ENCODE data around the gene REELD1. TPM values are rescaled to one million over a fixed set of nuclear protein-coding genes. Genes with fewer than 3 reads are reported as not detected.

REELD1 gene
- total and polyA plus RNA-seq, 9 of the 15 experiments (the other 6 are each of a cell fraction or from before 2014, with no cell fraction given): not detected

DNA sequence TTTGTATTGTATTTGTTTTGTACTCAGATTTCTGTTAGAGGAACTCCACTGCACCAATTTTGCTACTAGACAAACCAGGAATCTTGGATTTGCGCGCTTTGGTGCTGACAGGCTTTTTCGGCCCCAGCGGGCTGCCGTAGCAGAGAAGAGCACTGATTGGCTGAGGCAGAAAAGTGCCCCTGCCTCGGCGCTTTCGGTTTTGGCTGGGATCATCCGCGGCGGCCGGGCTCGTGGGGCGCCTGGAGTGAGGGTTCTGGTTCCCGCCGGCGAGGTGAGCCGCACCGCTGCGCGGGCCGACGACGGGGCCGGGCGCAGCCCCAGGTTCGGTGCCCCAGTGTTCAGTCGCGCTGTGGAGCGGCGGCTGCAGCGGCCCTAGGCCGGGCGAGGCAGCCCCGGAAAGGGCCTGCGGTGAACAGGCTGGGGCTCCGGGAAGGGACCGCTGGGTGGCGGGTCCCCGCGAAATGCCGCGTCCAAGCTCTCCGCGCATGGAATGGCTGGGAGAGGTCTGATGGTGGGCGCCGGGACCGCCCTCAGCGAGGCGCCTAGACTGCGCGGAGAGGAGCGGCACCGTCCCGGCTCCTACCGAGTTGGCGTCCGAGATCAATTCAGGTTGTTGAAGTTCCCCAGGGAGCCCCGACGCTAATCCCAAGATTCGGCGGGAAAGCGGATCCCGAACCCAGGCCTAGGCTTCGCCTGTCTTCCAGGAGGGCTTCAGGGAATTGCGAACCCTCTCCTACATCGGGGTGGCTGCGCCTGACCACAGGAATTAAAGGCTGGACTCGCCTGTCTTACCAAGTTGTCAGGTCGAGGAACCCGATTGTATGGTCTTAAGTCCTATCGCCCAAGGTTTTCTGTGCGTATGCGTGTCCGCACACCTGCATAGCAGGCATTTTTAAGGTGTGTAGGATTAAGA is 38.5 kb upstream of the REELD1 start, which contains the start of gene LSM6 (continued):
- TF ChIP-seq, protein P1, sequence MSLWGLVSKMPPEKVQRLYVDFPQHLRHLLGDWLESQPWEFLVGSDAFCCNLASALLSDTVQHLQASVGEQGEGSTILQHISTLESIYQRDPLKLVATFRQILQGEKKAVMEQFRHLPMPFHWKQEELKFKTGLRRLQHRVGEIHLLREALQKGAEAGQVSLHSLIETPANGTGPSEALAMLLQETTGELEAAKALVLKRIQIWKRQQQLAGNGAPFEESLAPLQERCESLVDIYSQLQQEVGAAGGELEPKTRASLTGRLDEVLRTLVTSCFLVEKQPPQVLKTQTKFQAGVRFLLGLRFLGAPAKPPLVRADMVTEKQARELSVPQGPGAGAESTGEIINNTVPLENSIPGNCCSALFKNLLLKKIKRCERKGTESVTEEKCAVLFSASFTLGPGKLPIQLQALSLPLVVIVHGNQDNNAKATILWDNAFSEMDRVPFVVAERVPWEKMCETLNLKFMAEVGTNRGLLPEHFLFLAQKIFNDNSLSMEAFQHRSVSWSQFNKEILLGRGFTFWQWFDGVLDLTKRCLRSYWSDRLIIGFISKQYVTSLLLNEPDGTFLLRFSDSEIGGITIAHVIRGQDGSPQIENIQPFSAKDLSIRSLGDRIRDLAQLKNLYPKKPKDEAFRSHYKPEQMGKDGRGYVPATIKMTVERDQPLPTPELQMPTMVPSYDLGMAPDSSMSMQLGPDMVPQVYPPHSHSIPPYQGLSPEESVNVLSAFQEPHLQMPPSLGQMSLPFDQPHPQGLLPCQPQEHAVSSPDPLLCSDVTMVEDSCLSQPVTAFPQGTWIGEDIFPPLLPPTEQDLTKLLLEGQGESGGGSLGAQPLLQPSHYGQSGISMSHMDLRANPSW (CRISPR knock-in tag; IDR thresholded peaks at IDR 0.05): no peak
- TF ChIP-seq RBFOX2 (IDR thresholded peaks at IDR 0.05; ENCODE audit: low read depth, low read length): peak; percentile 83
- TF ChIP-seq ZNF699 (CRISPR knock-in tag; IDR thresholded peaks at IDR 0.05; ENCODE audit: insufficient replicate concordance): no peak
- TF ChIP-seq HNRNPK (IDR thresholded peaks at IDR 0.05; ENCODE audit: low read depth, low read length, poor library complexity, severe bottlenecking): no peak
- peak; percentile 79 for TF ChIP-seq SAP30 (IDR thresholded peaks at IDR 0.05; ENCODE audit: borderline replicate concordance, insufficient read depth, low read depth, low read length, poor library complexity, severe bottlenecking)
- TF ChIP-seq, protein P2, sequence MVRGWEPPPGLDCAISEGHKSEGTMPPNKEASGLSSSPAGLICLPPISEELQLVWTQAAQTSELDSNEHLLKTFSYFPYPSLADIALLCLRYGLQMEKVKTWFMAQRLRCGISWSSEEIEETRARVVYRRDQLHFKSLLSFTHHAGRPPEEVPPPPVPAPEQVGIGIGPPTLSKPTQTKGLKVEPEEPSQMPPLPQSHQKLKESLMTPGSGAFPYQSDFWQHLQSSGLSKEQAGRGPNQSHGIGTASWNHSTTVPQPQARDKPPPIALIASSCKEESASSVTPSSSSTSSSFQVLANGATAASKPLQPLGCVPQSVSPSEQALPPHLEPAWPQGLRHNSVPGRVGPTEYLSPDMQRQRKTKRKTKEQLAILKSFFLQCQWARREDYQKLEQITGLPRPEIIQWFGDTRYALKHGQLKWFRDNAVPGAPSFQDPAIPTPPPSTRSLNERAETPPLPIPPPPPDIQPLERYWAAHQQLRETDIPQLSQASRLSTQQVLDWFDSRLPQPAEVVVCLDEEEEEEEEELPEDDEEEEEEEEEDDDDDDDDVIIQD (CRISPR knock-in tag; IDR thresholded peaks at IDR 0.05): no peak
- no peak for TF ChIP-seq ESRRB (CRISPR knock-in tag; IDR thresholded peaks at IDR 0.05; ENCODE audit: borderline replicate concordance)
- TF ChIP-seq KLF1 (tag; IDR thresholded peaks at IDR 0.05): no peak
- no peak for TF ChIP-seq RBM22 (IDR thresholded peaks at IDR 0.05; ENCODE audit: low read depth, low read length, poor library complexity, severe bottlenecking)
- no peak for TF ChIP-seq MCM7 (IDR thresholded peaks at IDR 0.05)
- peak; percentile 79; the same call in 1 of the 2 replicates for TF ChIP-seq KAT7 (CRISPR knock-in tag; IDR thresholded peaks at IDR 0.05; ENCODE audit: borderline replicate concordance)
- TF ChIP-seq ZKSCAN3 (CRISPR knock-in tag; IDR thresholded peaks at IDR 0.05): no peak
- TF ChIP-seq, protein P3, sequence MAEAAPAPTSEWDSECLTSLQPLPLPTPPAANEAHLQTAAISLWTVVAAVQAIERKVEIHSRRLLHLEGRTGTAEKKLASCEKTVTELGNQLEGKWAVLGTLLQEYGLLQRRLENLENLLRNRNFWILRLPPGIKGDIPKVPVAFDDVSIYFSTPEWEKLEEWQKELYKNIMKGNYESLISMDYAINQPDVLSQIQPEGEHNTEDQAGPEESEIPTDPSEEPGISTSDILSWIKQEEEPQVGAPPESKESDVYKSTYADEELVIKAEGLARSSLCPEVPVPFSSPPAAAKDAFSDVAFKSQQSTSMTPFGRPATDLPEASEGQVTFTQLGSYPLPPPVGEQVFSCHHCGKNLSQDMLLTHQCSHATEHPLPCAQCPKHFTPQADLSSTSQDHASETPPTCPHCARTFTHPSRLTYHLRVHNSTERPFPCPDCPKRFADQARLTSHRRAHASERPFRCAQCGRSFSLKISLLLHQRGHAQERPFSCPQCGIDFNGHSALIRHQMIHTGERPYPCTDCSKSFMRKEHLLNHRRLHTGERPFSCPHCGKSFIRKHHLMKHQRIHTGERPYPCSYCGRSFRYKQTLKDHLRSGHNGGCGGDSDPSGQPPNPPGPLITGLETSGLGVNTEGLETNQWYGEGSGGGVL (CRISPR knock-in tag; IDR thresholded peaks at IDR 0.05): no peak
- TF ChIP-seq ZKSCAN8 (CRISPR knock-in tag; IDR thresholded peaks at IDR 0.05): no peak
- TF ChIP-seq SMAD3 (CRISPR knock-in tag; conservative IDR thresholded peaks at IDR 0.05): no peak
- TF ChIP-seq KHSRP (IDR thresholded peaks at IDR 0.05): no peak
- no peak for TF ChIP-seq CSDE1 (IDR thresholded peaks at IDR 0.05)
- TF ChIP-seq, protein P4, sequence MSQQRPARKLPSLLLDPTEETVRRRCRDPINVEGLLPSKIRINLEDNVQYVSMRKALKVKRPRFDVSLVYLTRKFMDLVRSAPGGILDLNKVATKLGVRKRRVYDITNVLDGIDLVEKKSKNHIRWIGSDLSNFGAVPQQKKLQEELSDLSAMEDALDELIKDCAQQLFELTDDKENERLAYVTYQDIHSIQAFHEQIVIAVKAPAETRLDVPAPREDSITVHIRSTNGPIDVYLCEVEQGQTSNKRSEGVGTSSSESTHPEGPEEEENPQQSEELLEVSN (IDR thresholded peaks at IDR 0.05; ENCODE audit: borderline replicate concordance in 1 of 2, extremely low read depth in 1 of 2, insufficient read depth in 1 of 2, insufficient read length in 1 of 2, low read depth in 1 of 2, low read length in 1 of 2, poor library complexity in 1 of 2, severe bottlenecking in 1 of 2): peak; percentile 15 to 61

Measured in K562 (cell line).